GM23338 (cell line): ENCODE measurements around the gene AGRP. TPM values are rescaled to one million over a fixed set of nuclear protein-coding genes. Genes with fewer than 3 reads are reported as not detected.

Source experiments
- ATAC-seq: fragments of 200-7000 bp; cut with Tn5 transposase; 3 replicates; pipeline ENCODE4 v1.9.1; 2020
- DNase-seq: peaks from one replicate; pipeline ENCODE4 v3.0.0-alpha.2; 2015; ENCODE audit warnings: low spot score
- H2AFZ ChIP-seq: fragments of 200-600 bp; sonication (generic); 2 replicates; pipeline ENCODE4 v1.8.0; 2016; ENCODE audit warnings: antibody characterized with exemption, mild to moderate bottlenecking, moderate library complexity
- H3F3A ChIP-seq: fragments of 200-600 bp; sonication (generic); replicated peaks from 2 replicates; pipeline ENCODE4 v1.8.0; 2017; ENCODE audit warnings: antibody characterized with exemption, mixed run types, low read depth
- H3K27ac ChIP-seq: fragments of 200-600 bp; sonication (generic); 2 replicates; pipeline ENCODE4 v1.6.1; 2016; ENCODE audit warnings: low read depth
- H3K27me3 ChIP-seq: fragments of 200-600 bp; sonication (generic); 2 replicates; pipeline ENCODE4 v1.8.0; 2016; ENCODE audit warnings: mild to moderate bottlenecking, mixed run types, moderate library complexity; ENCODE audit not compliant: insufficient read depth
- H3K36me3 ChIP-seq: fragments of 200-600 bp; sonication (generic); 2 replicates; pipeline ENCODE4 v1.8.0; 2016; ENCODE audit warnings: mild to moderate bottlenecking; ENCODE audit not compliant: insufficient read depth
- H3K4me1 ChIP-seq: fragments of 200-600 bp; sonication (generic); 2 replicates; pipeline ENCODE4 v1.8.0; 2016; ENCODE audit warnings: mild to moderate bottlenecking, moderate library complexity; ENCODE audit not compliant: insufficient read depth
- H3K4me2 ChIP-seq: fragments of 200-600 bp; sonication (generic); 2 replicates; pipeline ENCODE4 v1.7.1; 2017; ENCODE audit warnings: mixed run types
- H3K4me3 ChIP-seq: fragments of 200-600 bp; sonication (generic); 2 replicates; pipeline ENCODE4 v1.6.1; 2016; ENCODE audit warnings: mixed run types
- H3K79me2 ChIP-seq: fragments of 200-600 bp; sonication (generic); replicated peaks from 2 replicates; pipeline ENCODE4 v1.8.0; 2017; ENCODE audit warnings: mild to moderate bottlenecking; ENCODE audit not compliant: insufficient read depth
- H3K9me2 ChIP-seq: fragments of 200-600 bp; sonication (generic); 2 replicates; pipeline ENCODE4 v1.8.0; 2017; ENCODE audit not compliant: insufficient read depth
- H4K20me1 ChIP-seq: fragments of 200-600 bp; sonication (generic); replicated peaks from 2 replicates; pipeline ENCODE4 v1.8.0; 2017; ENCODE audit warnings: mild to moderate bottlenecking; ENCODE audit not compliant: insufficient read depth
- H3K27ac Mint-ChIP-seq: 2 replicates; pipeline ENCODE4 v1.8.0; 2020; ENCODE audit warnings: inconsistent platforms, mild to moderate bottlenecking, moderate library complexity, mixed read lengths
- H3K27me3 Mint-ChIP-seq: 3 replicates; pipeline ENCODE4 v1.8.0; 2022; ENCODE audit warnings: low read depth, mild to moderate bottlenecking, moderate library complexity, mixed read lengths, inconsistent platforms; ENCODE audit not compliant: insufficient read depth, poor library complexity
- H3K36me3 Mint-ChIP-seq: 3 replicates; pipeline ENCODE4 v1.8.0; 2021; ENCODE audit warnings: low read depth, mild to moderate bottlenecking, inconsistent platforms, moderate library complexity, mixed read lengths
- H3K4me1 Mint-ChIP-seq: 3 replicates; pipeline ENCODE4 v1.8.0; 2020; ENCODE audit warnings: mild to moderate bottlenecking, inconsistent platforms, mixed read lengths
- H3K4me3 Mint-ChIP-seq: 3 replicates; pipeline ENCODE4 v1.8.0; 2021; ENCODE audit warnings: moderate library complexity, mild to moderate bottlenecking, inconsistent platforms, mixed read lengths
- H3K9me3 Mint-ChIP-seq: 3 replicates; pipeline ENCODE4 v1.8.0; 2020; ENCODE audit warnings: moderate library complexity, mild to moderate bottlenecking, inconsistent platforms, mixed read lengths
- CREB1 ChIP-seq: fragments of 250-450 bp; sonication (Bioruptor Pico); IDR thresholded peaks from 2 replicates; pipeline ENCODE4 v1.5.0; 2020; ENCODE audit warnings: low read depth, mild to moderate bottlenecking, moderate library complexity
- CTCF ChIP-seq, 2 experiments: fragments of 200-600 bp in 1 of 2; sonication (generic) in 1 of 2; conservative IDR thresholded peaks; 2 replicates each; pipeline versions ENCODE4 v1.5.1 to v1.6.1; 2016 to 2017; ENCODE audit warnings: antibody characterized with exemption in 2 of 2, low read depth in 2 of 2, mild to moderate bottlenecking in 2 of 2, moderate library complexity in 1 of 2
- ETS1 ChIP-seq: IDR thresholded peaks from 2 replicates; pipeline ENCODE4 v1.6.1; 2016; ENCODE audit warnings: antibody characterized with exemption
- EZH2 ChIP-seq: fragments of 200-600 bp; sonication (generic); IDR thresholded peaks from one replicate; pipeline ENCODE4 v1.8.0; 2017; ENCODE audit warnings: antibody characterized with exemption, mild to moderate bottlenecking, low read depth; ENCODE audit not compliant: unreplicated experiment
- EZH2phosphoT487 ChIP-seq: fragments of 200-600 bp; sonication (generic); IDR thresholded peaks from one replicate; pipeline ENCODE4 v1.8.1; 2018; ENCODE audit warnings: antibody characterized with exemption; ENCODE audit not compliant: unreplicated experiment
- JUNB ChIP-seq: IDR thresholded peaks from one replicate; pipeline ENCODE4 v1.6.1; 2016; ENCODE audit warnings: antibody characterized with exemption; ENCODE audit not compliant: unreplicated experiment
- NANOG ChIP-seq: IDR thresholded peaks from 2 replicates; pipeline ENCODE4 v1.6.1; 2016; ENCODE audit warnings: antibody characterized with exemption, borderline replicate concordance
- POLR2AphosphoS5 ChIP-seq: IDR thresholded peaks from 2 replicates; pipeline ENCODE4 v1.6.1; 2016; ENCODE audit warnings: antibody characterized with exemption, low read depth
- REST ChIP-seq: IDR thresholded peaks from one replicate; pipeline ENCODE4 v1.6.1; 2018; ENCODE audit warnings: antibody characterized with exemption; ENCODE audit not compliant: unreplicated experiment
- STAT1 ChIP-seq: IDR thresholded peaks from one replicate; pipeline ENCODE4 v1.6.1; 2016; ENCODE audit warnings: antibody characterized with exemption; ENCODE audit not compliant: unreplicated experiment
- ZNF114 ChIP-seq: fragments of 250-450 bp; sonication (Bioruptor Pico); IDR thresholded peaks from 2 replicates; pipeline ENCODE4 v1.5.0; 2020; ENCODE audit warnings: mild to moderate bottlenecking, moderate library complexity
- ZNF331 ChIP-seq: fragments of 250-450 bp; sonication (Bioruptor Pico); IDR thresholded peaks from 2 replicates; pipeline ENCODE4 v1.5.0; 2020; ENCODE audit warnings: low read depth, mild to moderate bottlenecking, moderate library complexity
- ZNF462 ChIP-seq: fragments of 250-450 bp; sonication (Bioruptor Pico); IDR thresholded peaks from 2 replicates; pipeline ENCODE4 v1.5.0; 2020; ENCODE audit warnings: mild to moderate bottlenecking, moderate library complexity
- polyA plus RNA-seq: library from polyadenylated mRNA; unstranded; fragments of >200 nt; fragmentation: Nextera tagmentation; extraction: Ambion mirVana; gene quantifications from 2 replicates; pipeline ENCODE4 v1.2.1, GENCODE V29; 2016
- total RNA-seq: library from RNA; depleted of rRNA; stranded (reverse); fragments of >200 nt; shearing (Covaris generic); gene quantifications from 2 replicates; pipeline ENCODE4 v1.2.3, GENCODE V29; 2014

Gene AGRP
- total and polyA plus RNA-seq, 2 experiments from 2014 or later: not detected

GRCh38 chr16:67526149-67526791 is 42.9 kb upstream of the AGRP start:
- Histone ChIP-seq H3K27ac (no peak overlapping the region), H3K4me1 (peaks cover 10% of the 10 kb centered on the region; the same call in 1 of the 2 replicates), H4K20me1 (peaks cover 3% of the 10 kb centered on the region; the same call in 1 of the 2 replicates), H3K36me3 (no peaks in the 10 kb centered on the region), H3K9me2 (no peaks in the 10 kb centered on the region), H3K27me3 (peaks cover 96% of the 10 kb centered on the region), H3K4me3 (no peak overlapping the region), H3F3A (0 out of 2 replicates have a peak, but pooled peaks cover 10% of the 10 kb centered on the region), H2AFZ (no peak overlapping the region), H3K4me2 (no peak overlapping the region), H3K79me2 (no peaks in the 10 kb centered on the region)
- H3K9me3 Mint-ChIP-seq: no peaks in the 10 kb centered on the region; the same call in 2 of the 3 replicates
- H3K27me3 Mint-ChIP-seq: peaks cover 88% of the 10 kb centered on the region
- no peak overlapping the region; the same call in 1 of the 3 replicates for H3K4me3 Mint-ChIP-seq
- DNase-seq (no peak), ATAC-seq (no peak)
- no peak for TF ChIP-seq POLR2AphosphoS5
- no peak for TF ChIP-seq ZNF462
- no peak for TF ChIP-seq ZNF331
- TF ChIP-seq EZH2phosphoT487: no peak
- TF ChIP-seq JUNB: no peak
- no peak for TF ChIP-seq CREB1
- no peak for TF ChIP-seq CTCF (conservative IDR thresholded peaks at IDR 0.05; ENCODE audit: low read depth in 2 of 2)
- TF ChIP-seq ETS1: no peak
- no peak for TF ChIP-seq EZH2
- TF ChIP-seq NANOG: no peak
- no peak for TF ChIP-seq STAT1
- no peak for TF ChIP-seq ZNF114 (CRISPR knock-in tag)
- no peak for TF ChIP-seq REST
- no peaks in the 10 kb centered on the region for H3K36me3 Mint-ChIP-seq
- peaks cover 4% of the 10 kb centered on the region for H3K4me1 Mint-ChIP-seq
- no peak overlapping the region for H3K27ac Mint-ChIP-seq
